SU-DHL-6 (cell line): Measurements from ENCODE around the gene RPS6KA2.

ENCODE experiments used
- H2AFZ ChIP-seq: fragments of 200-600 bp; sonication (generic); 2 replicates; pipeline ENCODE4 v1.6.1; 2014; ENCODE audit warnings: low read depth, mild to moderate bottlenecking, moderate library complexity, mixed read lengths, antibody characterized with exemption, low read length; ENCODE audit not compliant: severe bottlenecking
- H3F3A ChIP-seq: fragments of 200-600 bp; shearing (Covaris generic); 2 replicates; pipeline ENCODE4 v1.6.0; 2016; ENCODE audit warnings: antibody characterized with exemption, mild to moderate bottlenecking; ENCODE audit not compliant: insufficient read depth
- H3K27ac ChIP-seq: fragments of 200-600 bp; sonication (generic); 2 replicates; pipeline ENCODE4 v1.5.1; 2016; ENCODE audit warnings: low read depth, mild to moderate bottlenecking, low read length, moderate library complexity, mixed read lengths
- H3K27me3 ChIP-seq: fragments of 200-600 bp; sonication (generic), shearing (Covaris generic); 2 replicates; pipeline ENCODE4 v1.6.0; 2014; ENCODE audit warnings: mild to moderate bottlenecking, low read length
- H3K36me3 ChIP-seq: fragments of 200-600 bp; sonication (generic); 2 replicates; pipeline ENCODE4 v1.6.1; 2014; ENCODE audit warnings: mild to moderate bottlenecking, low read length, mixed read lengths
- H3K4me2 ChIP-seq: fragments of 300-600, 200-600 bp; shearing (Covaris generic), sonication (generic); 2 replicates; pipeline ENCODE4 v1.6.0; 2014; ENCODE audit warnings: low read length, low read depth, mild to moderate bottlenecking; ENCODE audit not compliant: poor library complexity, severe bottlenecking
- H3K4me3 ChIP-seq: fragments of 200-600 bp; sonication (generic); 2 replicates; pipeline ENCODE4 v1.5.1; 2014; ENCODE audit warnings: antibody characterized with exemption, low read length, mild to moderate bottlenecking, mixed read lengths; ENCODE audit not compliant: insufficient read depth, poor library complexity, severe bottlenecking
- H3K79me2 ChIP-seq: fragments of 200-600 bp; sonication (generic); 2 replicates; pipeline ENCODE4 v1.6.1; 2014; ENCODE audit warnings: mild to moderate bottlenecking, low read length, moderate library complexity; ENCODE audit not compliant: insufficient read depth
- H3K9ac ChIP-seq: fragments of 200-600 bp; sonication (generic); 2 replicates; pipeline ENCODE4 v1.7.0; 2014; ENCODE audit warnings: mild to moderate bottlenecking, low read length
- H3K9me2 ChIP-seq: fragments of 200-600 bp; sonication (generic); replicated peaks from 2 replicates; pipeline ENCODE4 v1.6.1; 2014; ENCODE audit warnings: low read length; ENCODE audit not compliant: insufficient read depth
- H3K9me3 ChIP-seq: fragments of 200-600 bp; sonication (generic); 2 replicates; pipeline ENCODE4 v1.6.1; 2014; ENCODE audit warnings: low read length, mixed read lengths; ENCODE audit not compliant: insufficient read depth
- H4K20me1 ChIP-seq: fragments of 200-600 bp; sonication (generic); 2 replicates; pipeline ENCODE4 v1.6.1; 2014; ENCODE audit warnings: low read depth, mild to moderate bottlenecking, antibody characterized with exemption, low read length, moderate library complexity, mixed read lengths
- CTCF ChIP-seq: fragments of 200-600 bp; sonication (generic); IDR thresholded peaks from one replicate; pipeline ENCODE4 v1.5.1; 2017; ENCODE audit warnings: antibody characterized with exemption, mild to moderate bottlenecking, low read length, moderate library complexity; ENCODE audit not compliant: insufficient read depth, poor library complexity, severe bottlenecking
- EZH2phosphoT487 ChIP-seq: fragments of 200-600 bp; sonication (generic), shearing (Covaris generic); conservative IDR thresholded peaks from 2 replicates; pipeline ENCODE4 v1.6.1; 2018; ENCODE audit warnings: mild to moderate bottlenecking, antibody characterized with exemption, low read length, moderate library complexity, mixed read lengths

Gene RPS6KA2

GRCh38 chr6:166615059-166615770 is 11.8 kb downstream of the RPS6KA2 start:
- Histone ChIP-seq H3K4me3 (no peak overlapping the region), H3K27ac (no peak overlapping the region), H3K9me3 (no peaks in the 10 kb centered on the region), H2AFZ (no peak overlapping the region), H3K27me3 (no peaks in the 10 kb centered on the region), H3K36me3 (no peaks in the 10 kb centered on the region), H3K79me2 (no peaks in the 10 kb centered on the region), H3K4me2 (no peak overlapping the region), H3K9ac (no peak overlapping the region), H3K9me2 (no peaks in the 10 kb centered on the region), H3F3A (no peaks in the 10 kb centered on the region), H4K20me1 (no peaks in the 10 kb centered on the region)
- no peak for TF ChIP-seq CTCF
- TF ChIP-seq EZH2phosphoT487: no peak

- Histone ChIP-seq H3K36me3 (no peaks in the 10 kb centered on the region), H3F3A (no peaks in the 10 kb centered on the region), H3K27ac (no peak overlapping the region), H3K27me3 (no peaks in the 10 kb centered on the region), H3K9me3 (no peaks in the 10 kb centered on the region), H3K4me3 (no peak overlapping the region), H3K79me2 (no peaks in the 10 kb centered on the region), H3K4me2 (no peak overlapping the region), H3K9me2 (no peaks in the 10 kb centered on the region), H2AFZ (no peak overlapping the region), H4K20me1 (no peaks in the 10 kb centered on the region), H3K9ac (no peak overlapping the region)
- TF ChIP-seq EZH2phosphoT487 (no peak), CTCF (no peak)
Measured at GRCh38 chr6:166614589-166614988, 12.5 kb downstream of the RPS6KA2 start.

- H3K27ac ChIP-seq: no peak overlapping the region
- no peaks in the 10 kb centered on the region for H3K9me2 ChIP-seq
- no peak overlapping the region for H3K9ac ChIP-seq
- no peaks in the 10 kb centered on the region for H3F3A ChIP-seq
- H3K9me3 ChIP-seq: no peaks in the 10 kb centered on the region
- no peaks in the 10 kb centered on the region for H4K20me1 ChIP-seq
- no peak overlapping the region for H3K4me2 ChIP-seq
- no peaks in the 10 kb centered on the region for H3K79me2 ChIP-seq
- no peak overlapping the region for H2AFZ ChIP-seq
- H3K27me3 ChIP-seq: no peaks in the 10 kb centered on the region
- TF ChIP-seq CTCF: no peak
- TF ChIP-seq EZH2phosphoT487: no peak
- no peak overlapping the region for H3K4me3 ChIP-seq
- no peaks in the 10 kb centered on the region for H3K36me3 ChIP-seq
Measured at GRCh38 chr6:166614171-166614583, 12.9 kb downstream of the RPS6KA2 start.
